ENCODE measurements around the gene NFKB2.

- TF ChIP-seq, protein P1, sequence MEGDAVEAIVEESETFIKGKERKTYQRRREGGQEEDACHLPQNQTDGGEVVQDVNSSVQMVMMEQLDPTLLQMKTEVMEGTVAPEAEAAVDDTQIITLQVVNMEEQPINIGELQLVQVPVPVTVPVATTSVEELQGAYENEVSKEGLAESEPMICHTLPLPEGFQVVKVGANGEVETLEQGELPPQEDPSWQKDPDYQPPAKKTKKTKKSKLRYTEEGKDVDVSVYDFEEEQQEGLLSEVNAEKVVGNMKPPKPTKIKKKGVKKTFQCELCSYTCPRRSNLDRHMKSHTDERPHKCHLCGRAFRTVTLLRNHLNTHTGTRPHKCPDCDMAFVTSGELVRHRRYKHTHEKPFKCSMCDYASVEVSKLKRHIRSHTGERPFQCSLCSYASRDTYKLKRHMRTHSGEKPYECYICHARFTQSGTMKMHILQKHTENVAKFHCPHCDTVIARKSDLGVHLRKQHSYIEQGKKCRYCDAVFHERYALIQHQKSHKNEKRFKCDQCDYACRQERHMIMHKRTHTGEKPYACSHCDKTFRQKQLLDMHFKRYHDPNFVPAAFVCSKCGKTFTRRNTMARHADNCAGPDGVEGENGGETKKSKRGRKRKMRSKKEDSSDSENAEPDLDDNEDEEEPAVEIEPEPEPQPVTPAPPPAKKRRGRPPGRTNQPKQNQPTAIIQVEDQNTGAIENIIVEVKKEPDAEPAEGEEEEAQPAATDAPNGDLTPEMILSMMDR (IDR thresholded peaks at IDR 0.05) = no peak
- TF ChIP-seq POLR2AphosphoS5 (IDR thresholded peaks at IDR 0.05) (no peak), POLR2A (IDR thresholded peaks at IDR 0.05) (no peak)
These were observed 26.4 kb downstream of the NFKB2 start for GRCh38 chr10:102421757-102422512.
